ENCODE results near the gene TIMM17B.
A peak's percentile ranks its signal among the peaks of the same experiment; 100 is the strongest.

The TIMM17B gene

GRCh38 chrX:48910926-48911411 is 13.4 kb upstream of the TIMM17B start:
- Mint-ChIP-seq H3K27ac (peak overlapping the region; percentile 93), H3K9me3 (ENCODE audit: low read depth) (no peaks in the 10 kb centered on the region), H3K4me3 (peak overlapping the region; percentile 95), H3K36me3 (no peaks in the 10 kb centered on the region), H3K4me1 (ENCODE audit: low read depth) (peaks cover 43% of the 10 kb centered on the region), H3K27me3 (no peaks in the 10 kb centered on the region)

- no peaks in the 10 kb centered on the region for H3K36me3 Mint-ChIP-seq
- H3K9me3 Mint-ChIP-seq (ENCODE audit: low read depth) = no peaks in the 10 kb centered on the region
- H3K27ac Mint-ChIP-seq = no peak overlapping the region
- H3K4me1 Mint-ChIP-seq (ENCODE audit: low read depth) = peaks cover 37% of the 10 kb centered on the region
- no peaks in the 10 kb centered on the region for H3K27me3 Mint-ChIP-seq
- peak overlapping the region; percentile 95 for H3K4me3 Mint-ChIP-seq
Observed at GRCh38 chrX:48909703-48910294, 12.2 kb upstream of the TIMM17B start.

GRCh38 chrX:48908600-48908999 is 11.0 kb upstream of the TIMM17B start:
- Mint-ChIP-seq H3K9me3 (ENCODE audit: low read depth) (no peaks in the 10 kb centered on the region), H3K36me3 (no peaks in the 10 kb centered on the region), H3K27ac (no peak overlapping the region), H3K4me1 (ENCODE audit: low read depth) (peaks cover 26% of the 10 kb centered on the region), H3K27me3 (no peaks in the 10 kb centered on the region), H3K4me3 (no peak overlapping the region)

- H3K27ac Mint-ChIP-seq = no peak overlapping the region
- no peaks in the 10 kb centered on the region for H3K27me3 Mint-ChIP-seq
- no peaks in the 10 kb centered on the region for H3K9me3 Mint-ChIP-seq (ENCODE audit: low read depth)
- H3K4me3 Mint-ChIP-seq = no peak overlapping the region
- H3K4me1 Mint-ChIP-seq (ENCODE audit: low read depth) = peaks cover 5% of the 10 kb centered on the region
- no peaks in the 10 kb centered on the region for H3K36me3 Mint-ChIP-seq
Observed at GRCh38 chrX:48905090-48905790, 7.7 kb upstream of the TIMM17B start.

- Mint-ChIP-seq H3K27ac (no peak overlapping the region), H3K27me3 (no peaks in the 10 kb centered on the region), H3K4me1 (ENCODE audit: low read depth) (peaks cover 6% of the 10 kb centered on the region)
Observed at GRCh38 chrX:48904626-48905025, 7.1 kb upstream of the TIMM17B start.

GRCh38 chrX:48904180-48904579 is 6.6 kb upstream of the TIMM17B start:
- H3K27me3 Mint-ChIP-seq = no peaks in the 10 kb centered on the region
- no peak overlapping the region for H3K27ac Mint-ChIP-seq
- no peaks in the 10 kb centered on the region for H3K36me3 Mint-ChIP-seq
- no peak overlapping the region for H3K4me3 Mint-ChIP-seq
- H3K4me1 Mint-ChIP-seq (ENCODE audit: low read depth) = peaks cover 8% of the 10 kb centered on the region
- no peaks in the 10 kb centered on the region for H3K9me3 Mint-ChIP-seq (ENCODE audit: low read depth)

More at GRCh38 chrX:48904626-48905025, 7.1 kb upstream of the TIMM17B start:
- no peaks in the 10 kb centered on the region for H3K9me3 Mint-ChIP-seq (ENCODE audit: low read depth)
- no peak overlapping the region for H3K4me3 Mint-ChIP-seq
- H3K36me3 Mint-ChIP-seq = no peaks in the 10 kb centered on the region

GRCh38 chrX:48903290-48903689 is 5.7 kb upstream of the TIMM17B start:
- no peaks in the 10 kb centered on the region for H3K36me3 Mint-ChIP-seq
- H3K4me1 Mint-ChIP-seq (ENCODE audit: low read depth) = peaks cover 8% of the 10 kb centered on the region
- H3K27me3 Mint-ChIP-seq = no peaks in the 10 kb centered on the region
- H3K4me3 Mint-ChIP-seq = no peak overlapping the region
- H3K9me3 Mint-ChIP-seq (ENCODE audit: low read depth) = no peaks in the 10 kb centered on the region
- no peak overlapping the region for H3K27ac Mint-ChIP-seq

- no peak overlapping the region for H3K27ac Mint-ChIP-seq
- no peaks in the 10 kb centered on the region for H3K9me3 Mint-ChIP-seq (ENCODE audit: low read depth)
- no peak overlapping the region for H3K4me3 Mint-ChIP-seq
- H3K4me1 Mint-ChIP-seq (ENCODE audit: low read depth) = peaks cover 11% of the 10 kb centered on the region
- no peaks in the 10 kb centered on the region for H3K27me3 Mint-ChIP-seq
- no peaks in the 10 kb centered on the region for H3K36me3 Mint-ChIP-seq
Observed at GRCh38 chrX:48902776-48903175, 5.2 kb upstream of the TIMM17B start.

- no peak overlapping the region for H3K27ac Mint-ChIP-seq
- H3K9me3 Mint-ChIP-seq (ENCODE audit: low read depth) = no peaks in the 10 kb centered on the region
- H3K27me3 Mint-ChIP-seq = no peaks in the 10 kb centered on the region
- no peaks in the 10 kb centered on the region for H3K36me3 Mint-ChIP-seq
- H3K4me1 Mint-ChIP-seq (ENCODE audit: low read depth) = peaks cover 12% of the 10 kb centered on the region
- no peak overlapping the region for H3K4me3 Mint-ChIP-seq
Observed at GRCh38 chrX:48902135-48902534, 4.6 kb upstream of the TIMM17B start.

- Mint-ChIP-seq H3K36me3 (no peaks in the 10 kb centered on the region), H3K4me1 (ENCODE audit: low read depth) (peaks cover 22% of the 10 kb centered on the region), H3K27me3 (no peaks in the 10 kb centered on the region), H3K4me3 (no peak overlapping the region), H3K9me3 (ENCODE audit: low read depth) (no peaks in the 10 kb centered on the region), H3K27ac (peak overlapping the region; percentile 41)
Observed at GRCh38 chrX:48901069-48901468, 3.5 kb upstream of the TIMM17B start.

GRCh38 chrX:48899078-48899410 is 1.5 kb upstream of the TIMM17B start:
- no peaks in the 10 kb centered on the region for H3K27me3 Mint-ChIP-seq
- H3K4me1 Mint-ChIP-seq (ENCODE audit: low read depth) = peaks cover 29% of the 10 kb centered on the region
- H3K36me3 Mint-ChIP-seq = no peaks in the 10 kb centered on the region
- no peaks in the 10 kb centered on the region for H3K9me3 Mint-ChIP-seq (ENCODE audit: low read depth)
- H3K4me3 Mint-ChIP-seq = peak overlapping the region; percentile 38
- peak overlapping the region; percentile 64 for H3K27ac Mint-ChIP-seq

GRCh38 chrX:48897157-48897624 is 377 bp downstream of the TIMM17B start:
- H3K27me3 Mint-ChIP-seq = no peaks in the 10 kb centered on the region
- peak overlapping the region; percentile 95 for H3K4me3 Mint-ChIP-seq
- H3K27ac Mint-ChIP-seq = peak overlapping the region; percentile 99
- H3K36me3 Mint-ChIP-seq = no peaks in the 10 kb centered on the region
- peaks cover 28% of the 10 kb centered on the region for H3K4me1 Mint-ChIP-seq (ENCODE audit: low read depth)
- H3K9me3 Mint-ChIP-seq (ENCODE audit: low read depth) = no peaks in the 10 kb centered on the region

- Mint-ChIP-seq H3K4me1 (ENCODE audit: low read depth) (peaks cover 32% of the 10 kb centered on the region), H3K27me3 (no peaks in the 10 kb centered on the region), H3K36me3 (no peaks in the 10 kb centered on the region), H3K4me3 (peak overlapping the region; percentile 95), H3K27ac (peak overlapping the region; percentile 99), H3K9me3 (ENCODE audit: low read depth) (no peaks in the 10 kb centered on the region)
Observed at GRCh38 chrX:48896611-48897011, 957 bp downstream of the TIMM17B start.

GRCh38 chrX:48894891-48895290 is 2.7 kb downstream of the TIMM17B start:
- H3K27me3 Mint-ChIP-seq = no peaks in the 10 kb centered on the region
- no peaks in the 10 kb centered on the region for H3K9me3 Mint-ChIP-seq (ENCODE audit: low read depth)
- no peaks in the 10 kb centered on the region for H3K36me3 Mint-ChIP-seq
- H3K27ac Mint-ChIP-seq = no peak overlapping the region
- H3K4me1 Mint-ChIP-seq (ENCODE audit: low read depth) = peaks cover 38% of the 10 kb centered on the region
- no peak overlapping the region for H3K4me3 Mint-ChIP-seq

GRCh38 chrX:48893556-48894348 is 3.8 kb downstream of the TIMM17B start:
- Mint-ChIP-seq H3K4me1 (ENCODE audit: low read depth) (peaks cover 33% of the 10 kb centered on the region), H3K9me3 (ENCODE audit: low read depth) (no peaks in the 10 kb centered on the region), H3K4me3 (no peak overlapping the region), H3K27ac (peak overlapping the region; percentile 34), H3K36me3 (no peaks in the 10 kb centered on the region), H3K27me3 (no peaks in the 10 kb centered on the region)

All from activated naive CD8-positive, alpha-beta T cell (primary cell).